ENCODE data around the gene ELOB. TPM values are rescaled to one million over a fixed set of nuclear protein-coding genes. Genes with fewer than 3 reads are reported as not detected.

The ELOB gene
- total and polyA plus RNA-seq, 2 of the 13 experiments (the other 11 are each of a cell fraction or from before 2014, with no cell fraction given), result 208 to 225 TPM

DNA sequence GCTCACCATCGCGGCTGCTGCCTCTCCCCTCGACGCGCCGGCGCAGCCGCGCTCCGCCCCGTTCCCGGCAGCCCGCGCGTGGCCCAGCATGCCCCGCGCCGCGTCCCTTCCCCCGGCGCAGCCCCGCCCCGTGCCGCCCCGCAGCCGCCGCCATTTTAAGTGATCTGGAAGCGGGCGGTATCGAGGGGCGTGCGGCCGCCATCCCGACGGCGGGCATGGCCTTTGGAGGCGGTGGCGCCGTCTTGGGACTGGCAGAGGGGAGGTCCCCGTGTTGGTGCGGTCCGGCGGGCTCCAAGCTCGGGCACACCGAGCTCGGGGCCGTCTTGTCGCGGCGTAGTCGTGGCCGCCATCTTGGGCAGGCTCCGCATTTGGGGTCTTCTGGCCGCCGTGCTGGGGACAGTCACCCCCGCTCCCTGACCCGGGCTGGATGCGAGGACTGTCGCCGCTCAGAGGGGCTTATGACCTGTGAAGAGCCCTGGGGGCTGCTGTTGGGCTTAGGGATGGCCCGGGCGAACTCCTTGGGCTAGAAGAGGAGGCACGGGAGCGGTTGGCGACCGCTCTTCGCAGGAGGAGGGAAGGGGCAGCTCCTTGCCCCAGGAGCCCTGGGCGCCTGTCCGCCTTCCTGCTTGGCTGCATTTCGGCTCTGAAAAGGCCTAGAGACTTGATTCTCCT is at the start of gene ELOB (continued):
- TF ChIP-seq, protein P1, sequence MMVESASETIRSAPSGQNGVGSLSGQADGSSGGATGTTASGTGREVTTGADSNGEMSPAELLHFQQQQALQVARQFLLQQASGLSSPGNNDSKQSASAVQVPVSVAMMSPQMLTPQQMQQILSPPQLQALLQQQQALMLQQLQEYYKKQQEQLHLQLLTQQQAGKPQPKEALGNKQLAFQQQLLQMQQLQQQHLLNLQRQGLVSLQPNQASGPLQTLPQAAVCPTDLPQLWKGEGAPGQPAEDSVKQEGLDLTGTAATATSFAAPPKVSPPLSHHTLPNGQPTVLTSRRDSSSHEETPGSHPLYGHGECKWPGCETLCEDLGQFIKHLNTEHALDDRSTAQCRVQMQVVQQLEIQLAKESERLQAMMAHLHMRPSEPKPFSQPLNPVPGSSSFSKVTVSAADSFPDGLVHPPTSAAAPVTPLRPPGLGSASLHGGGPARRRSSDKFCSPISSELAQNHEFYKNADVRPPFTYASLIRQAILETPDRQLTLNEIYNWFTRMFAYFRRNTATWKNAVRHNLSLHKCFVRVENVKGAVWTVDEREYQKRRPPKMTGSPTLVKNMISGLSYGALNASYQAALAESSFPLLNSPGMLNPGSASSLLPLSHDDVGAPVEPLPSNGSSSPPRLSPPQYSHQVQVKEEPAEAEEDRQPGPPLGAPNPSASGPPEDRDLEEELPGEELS (CRISPR knock-in tag; IDR thresholded peaks at IDR 0.05), result 0 out of 2 replicates have a peak, but pooled peaks have one; percentile 31
- TF ChIP-seq KLF9 (CRISPR knock-in tag; IDR thresholded peaks at IDR 0.05; ENCODE audit: low read depth) (no peak), ZNF263 (CRISPR knock-in tag; IDR thresholded peaks at IDR 0.05) (no peak), ZKSCAN1 (IDR thresholded peaks at IDR 0.05; ENCODE audit: low read length) (no peak), RARG (CRISPR knock-in tag; IDR thresholded peaks at IDR 0.05; ENCODE audit: low read depth) (no peak), NFE2L1 (CRISPR knock-in tag; IDR thresholded peaks at IDR 0.05; ENCODE audit: borderline replicate concordance) (no peak), MTA1 (CRISPR knock-in tag; IDR thresholded peaks at IDR 0.05; ENCODE audit: borderline replicate concordance) (peak; percentile 75), HDAC1 (CRISPR knock-in tag; IDR thresholded peaks at IDR 0.05) (peak; percentile 59), ZNF7 (CRISPR knock-in tag; IDR thresholded peaks at IDR 0.05) (no peak), ZSCAN22 (CRISPR knock-in tag; IDR thresholded peaks at IDR 0.05) (no peak), FOXP1 (IDR thresholded peaks at IDR 0.05) (no peak), FOXP1 (CRISPR knock-in tag; IDR thresholded peaks at IDR 0.05) (no peak), ZNF558 (CRISPR knock-in tag; IDR thresholded peaks at IDR 0.05; ENCODE audit: borderline replicate concordance) (no peak), RXRA (CRISPR knock-in tag; IDR thresholded peaks at IDR 0.05) (0 out of 2 replicates have a peak, but pooled peaks have one; percentile 12), ZNF746 (CRISPR knock-in tag; IDR thresholded peaks at IDR 0.05) (0 out of 2 replicates have a peak, but pooled peaks have one; percentile 18), ETV6 (CRISPR knock-in tag; conservative IDR thresholded peaks at IDR 0.05) (0 out of 2 replicates have a peak, but pooled peaks have one; percentile 28), ASH2L (IDR thresholded peaks at IDR 0.05; ENCODE audit: insufficient read length, low read depth, low read length) (peak; percentile 73), ZNF552 (CRISPR knock-in tag; IDR thresholded peaks at IDR 0.05; ENCODE audit: borderline replicate concordance) (no peak)
- TF ChIP-seq, protein P2, sequence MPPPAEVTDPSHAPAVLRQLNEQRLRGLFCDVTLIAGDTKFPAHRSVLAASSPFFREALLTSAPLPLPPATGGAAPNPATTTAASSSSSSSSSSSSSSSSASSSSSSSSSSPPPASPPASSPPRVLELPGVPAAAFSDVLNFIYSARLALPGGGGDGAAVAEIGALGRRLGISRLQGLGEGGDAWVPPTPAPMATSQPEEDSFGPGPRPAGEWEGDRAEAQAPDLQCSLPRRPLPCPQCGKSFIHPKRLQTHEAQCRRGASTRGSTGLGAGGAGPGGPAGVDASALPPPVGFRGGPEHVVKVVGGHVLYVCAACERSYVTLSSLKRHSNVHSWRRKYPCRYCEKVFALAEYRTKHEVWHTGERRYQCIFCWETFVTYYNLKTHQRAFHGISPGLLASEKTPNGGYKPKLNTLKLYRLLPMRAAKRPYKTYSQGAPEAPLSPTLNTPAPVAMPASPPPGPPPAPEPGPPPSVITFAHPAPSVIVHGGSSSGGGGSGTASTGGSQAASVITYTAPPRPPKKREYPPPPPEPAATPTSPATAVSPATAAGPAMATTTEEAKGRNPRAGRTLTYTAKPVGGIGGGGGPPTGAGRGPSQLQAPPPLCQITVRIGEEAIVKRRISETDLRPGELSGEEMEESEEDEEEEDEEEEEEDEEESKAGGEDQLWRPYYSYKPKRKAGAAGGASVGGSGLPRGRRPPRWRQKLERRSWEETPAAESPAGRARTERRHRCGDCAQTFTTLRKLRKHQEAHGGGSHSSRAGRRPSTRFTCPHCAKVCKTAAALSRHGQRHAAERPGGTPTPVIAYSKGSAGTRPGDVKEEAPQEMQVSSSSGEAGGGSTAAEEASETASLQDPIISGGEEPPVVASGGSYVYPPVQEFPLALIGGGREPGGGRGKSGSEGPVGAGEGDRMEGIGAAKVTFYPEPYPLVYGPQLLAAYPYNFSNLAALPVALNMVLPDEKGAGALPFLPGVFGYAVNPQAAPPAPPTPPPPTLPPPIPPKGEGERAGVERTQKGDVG (CRISPR knock-in tag; IDR thresholded peaks at IDR 0.05; ENCODE audit: borderline replicate concordance), result peak; percentile 30
- TF ChIP-seq, protein P3, sequence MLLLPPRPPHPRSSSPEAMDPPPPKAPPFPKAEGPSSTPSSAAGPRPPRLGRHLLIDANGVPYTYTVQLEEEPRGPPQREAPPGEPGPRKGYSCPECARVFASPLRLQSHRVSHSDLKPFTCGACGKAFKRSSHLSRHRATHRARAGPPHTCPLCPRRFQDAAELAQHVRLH (CRISPR knock-in tag; IDR thresholded peaks at IDR 0.05; ENCODE audit: borderline replicate concordance, low read depth), result peak; percentile 33; the same call in 1 of the 2 replicates
- TF ChIP-seq, protein P4, sequence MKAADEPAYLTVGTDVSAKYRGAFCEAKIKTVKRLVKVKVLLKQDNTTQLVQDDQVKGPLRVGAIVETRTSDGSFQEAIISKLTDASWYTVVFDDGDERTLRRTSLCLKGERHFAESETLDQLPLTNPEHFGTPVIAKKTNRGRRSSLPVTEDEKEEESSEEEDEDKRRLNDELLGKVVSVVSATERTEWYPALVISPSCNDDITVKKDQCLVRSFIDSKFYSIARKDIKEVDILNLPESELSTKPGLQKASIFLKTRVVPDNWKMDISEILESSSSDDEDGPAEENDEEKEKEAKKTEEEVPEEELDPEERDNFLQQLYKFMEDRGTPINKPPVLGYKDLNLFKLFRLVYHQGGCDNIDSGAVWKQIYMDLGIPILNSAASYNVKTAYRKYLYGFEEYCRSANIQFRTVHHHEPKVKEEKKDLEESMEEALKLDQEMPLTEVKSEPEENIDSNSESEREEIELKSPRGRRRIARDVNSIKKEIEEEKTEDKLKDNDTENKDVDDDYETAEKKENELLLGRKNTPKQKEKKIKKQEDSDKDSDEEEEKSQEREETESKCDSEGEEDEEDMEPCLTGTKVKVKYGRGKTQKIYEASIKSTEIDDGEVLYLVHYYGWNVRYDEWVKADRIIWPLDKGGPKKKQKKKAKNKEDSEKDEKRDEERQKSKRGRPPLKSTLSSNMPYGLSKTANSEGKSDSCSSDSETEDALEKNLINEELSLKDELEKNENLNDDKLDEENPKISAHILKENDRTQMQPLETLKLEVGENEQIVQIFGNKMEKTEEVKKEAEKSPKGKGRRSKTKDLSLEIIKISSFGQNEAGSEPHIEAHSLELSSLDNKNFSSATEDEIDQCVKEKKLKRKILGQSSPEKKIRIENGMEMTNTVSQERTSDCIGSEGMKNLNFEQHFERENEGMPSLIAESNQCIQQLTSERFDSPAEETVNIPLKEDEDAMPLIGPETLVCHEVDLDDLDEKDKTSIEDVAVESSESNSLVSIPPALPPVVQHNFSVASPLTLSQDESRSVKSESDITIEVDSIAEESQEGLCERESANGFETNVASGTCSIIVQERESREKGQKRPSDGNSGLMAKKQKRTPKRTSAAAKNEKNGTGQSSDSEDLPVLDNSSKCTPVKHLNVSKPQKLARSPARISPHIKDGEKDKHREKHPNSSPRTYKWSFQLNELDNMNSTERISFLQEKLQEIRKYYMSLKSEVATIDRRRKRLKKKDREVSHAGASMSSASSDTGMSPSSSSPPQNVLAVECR (CRISPR knock-in tag; IDR thresholded peaks at IDR 0.05; ENCODE audit: borderline replicate concordance), result peak; percentile 63

Data from HepG2 (cell line).